GM23338 (cell line): ENCODE measurements around the gene OCA2. TPM values are rescaled to one million over a fixed set of nuclear protein-coding genes. Genes with fewer than 3 reads are reported as not detected.

Experiments used
- polyA plus RNA-seq: library from polyadenylated mRNA; unstranded; fragments of >200 nt; fragmentation: Nextera tagmentation; extraction: Ambion mirVana; gene quantifications from 2 replicates; pipeline ENCODE4 v1.2.1, GENCODE V29; 2016
- total RNA-seq: library from RNA; depleted of rRNA; stranded (reverse); fragments of >200 nt; shearing (Covaris generic); gene quantifications from 2 replicates; pipeline ENCODE4 v1.2.3, GENCODE V29; 2014; rRNA removed

The OCA2 gene
- total and polyA plus RNA-seq, 2 experiments from 2014 or later: 0.40 to 0.69 TPM

Other genes with a start within 250 kb of the OCA2 start
- 73.4 and 80.7 TPM in 2 replicates for gene HERC2, start 222.9 kb upstream of the OCA2 start, total RNA-seq
- gene HERC2, start 222.9 kb upstream of the OCA2 start, polyA plus RNA-seq: 71.3 and 74.7 TPM in 2 replicates